IMR-90 (cell line): ENCODE measurements around the gene BRWD1. TPM values are rescaled to one million over a fixed set of nuclear protein-coding genes. Genes with fewer than 3 reads are reported as not detected.

Experiments used
- ATAC-seq: fragments of 200-7000 bp; cut with Tn5 transposase; 2 replicates; pipeline ENCODE4 v1.9.1; 2020; ENCODE audit warnings: low read depth, mild to moderate bottlenecking, moderate library complexity
- BruUV-seq: library from RNA; stranded (reverse); fragments of 400-500 nt; replicated peaks from 2 replicates; lab custom pipeline; 2021; lab: Mats Ljungman, UMichigan
- CTCF ChIA-PET: fragments of 300-600 bp; formaldehyde crosslinking; extraction: SDS; loops from one replicate; lab custom pipeline; 2021; ENCODE audit warnings: antibody characterized with exemption; lab: Yijun Ruan, JAX
- POLR2A ChIA-PET: fragments of 300-600 bp; sonication (Branson Sonifier 250); formaldehyde crosslinking; loops from one replicate; lab custom pipeline; 2022; ENCODE audit warnings: antibody characterized with exemption; ENCODE audit not compliant: unreplicated experiment; lab: Charles Lee
- DNase-seq: peaks from one replicate; pipeline ENCODE4 v3.0.0; 2013
- H2AFZ ChIP-seq: replicated peaks from 2 replicates; pipeline ENCODE3; 2013; ENCODE audit warnings: low read length, mild to moderate bottlenecking; ENCODE audit not compliant: poor library complexity
- H2AK5ac ChIP-seq: 2 replicates; pipeline ENCODE4 v1.6.1; 2013; ENCODE audit warnings: low read depth, low read length, inconsistent platforms
- H2AK9ac ChIP-seq: replicated peaks from 2 replicates; pipeline ENCODE3; 2013; ENCODE audit warnings: mild to moderate bottlenecking, low read depth, low read length, moderate library complexity; ENCODE audit not compliant: poor library complexity
- H2BK120ac ChIP-seq: 2 replicates; pipeline ENCODE4 v1.6.1; 2013; ENCODE audit warnings: low read depth, low read length, inconsistent platforms
- H2BK15ac ChIP-seq: 3 replicates; pipeline ENCODE4 v1.6.1; 2013; ENCODE audit warnings: low read depth, low read length, inconsistent platforms
- H2BK20ac ChIP-seq: 2 replicates; pipeline ENCODE4 v1.6.1; 2013; ENCODE audit warnings: low read depth, mild to moderate bottlenecking, inconsistent platforms, low read length, moderate library complexity
- H2BK5ac ChIP-seq: 2 replicates; pipeline ENCODE4 v1.6.1; 2013; ENCODE audit warnings: mild to moderate bottlenecking, low read depth, low read length, inconsistent platforms; ENCODE audit not compliant: poor library complexity, severe bottlenecking
- H3K14ac ChIP-seq: replicated peaks from 2 replicates; pipeline ENCODE4 v1.6.1; 2013; ENCODE audit warnings: low read depth, low read length, inconsistent platforms
- H3K18ac ChIP-seq: 2 replicates; pipeline ENCODE4 v1.6.1; 2013; ENCODE audit warnings: low read depth, low read length, control low read depth
- H3K23ac ChIP-seq: 2 replicates; pipeline ENCODE4 v1.6.1; 2013; ENCODE audit warnings: low read depth, low read length, inconsistent platforms
- H3K27ac ChIP-seq: 2 replicates; pipeline ENCODE4 v1.5.1; 2013; ENCODE audit warnings: mild to moderate bottlenecking, control low read depth, low read length; ENCODE audit not compliant: insufficient read depth
- H3K27me3 ChIP-seq: 2 replicates; pipeline ENCODE4 v1.6.1; 2013; ENCODE audit warnings: low read length; ENCODE audit not compliant: control insufficient read depth, insufficient read depth
- H3K36me3 ChIP-seq: 2 replicates; pipeline ENCODE4 v1.6.1; 2013; ENCODE audit warnings: low read length, mixed read lengths; ENCODE audit not compliant: control insufficient read depth, insufficient read depth
- H3K4ac ChIP-seq: 2 replicates; pipeline ENCODE4 v1.6.1; 2013; ENCODE audit warnings: low read depth, low read length, inconsistent platforms
- H3K4me1 ChIP-seq: 2 replicates; pipeline ENCODE4 v1.6.1; 2013; ENCODE audit warnings: low read length, mixed read lengths; ENCODE audit not compliant: control insufficient read depth, insufficient read depth
- H3K4me2 ChIP-seq: 2 replicates; pipeline ENCODE4 v1.6.1; 2013; ENCODE audit warnings: low read depth, mild to moderate bottlenecking, control low read depth, low read length, moderate library complexity
- H3K4me3 ChIP-seq: 2 replicates; pipeline ENCODE4 v1.5.1; 2013; ENCODE audit warnings: low read depth, mild to moderate bottlenecking, control low read depth, low read length, moderate library complexity; ENCODE audit not compliant: insufficient read depth
- H3K56ac ChIP-seq: 2 replicates; pipeline ENCODE4 v1.6.1; 2013; ENCODE audit warnings: low read length, inconsistent platforms; ENCODE audit not compliant: insufficient read depth; ENCODE audit errors: extremely low read depth
- H3K79me1 ChIP-seq, 2 experiments: 2 replicates each; pipeline ENCODE4 v1.6.1; 2013; ENCODE audit warnings: low read length in 2 of 2, inconsistent platforms in 1 of 2, low read depth in 1 of 2
- H3K9ac ChIP-seq: 2 replicates; pipeline ENCODE4 v1.6.1; 2013; ENCODE audit warnings: low read depth, low read length, control low read depth
- H3K9me1 ChIP-seq: 2 replicates; pipeline ENCODE4 v1.6.1; 2013; ENCODE audit warnings: low read length, inconsistent platforms; ENCODE audit not compliant: insufficient read depth
- H3K9me3 ChIP-seq: 2 replicates; pipeline ENCODE4 v1.6.1; 2013; ENCODE audit warnings: low read length; ENCODE audit not compliant: control insufficient read depth, insufficient read depth
- H4K20me1 ChIP-seq: 2 replicates; pipeline ENCODE4 v1.6.1; 2013; ENCODE audit warnings: low read length, inconsistent platforms; ENCODE audit not compliant: insufficient read depth
- H4K5ac ChIP-seq: 2 replicates; pipeline ENCODE4 v1.6.1; 2013; ENCODE audit warnings: mild to moderate bottlenecking, low read depth, low read length, control low read depth
- H4K8ac ChIP-seq, 2 experiments: 2 replicates each; pipeline ENCODE4 v1.6.1; 2013; ENCODE audit warnings: low read depth in 2 of 2, low read length in 2 of 2, control low read depth in 1 of 2, inconsistent platforms in 1 of 2
- H4K91ac ChIP-seq: 2 replicates; pipeline ENCODE4 v1.6.1; 2013; ENCODE audit warnings: low read depth, low read length, inconsistent platforms; ENCODE audit not compliant: insufficient read depth
- FOS ChIP-seq: fragments of 150-350 bp; IDR thresholded peaks from 2 replicates; pipeline ENCODE4 v1.6.1; 2016; ENCODE audit warnings: low read depth, low read length
- NFE2L2 ChIP-seq: fragments of 150-350 bp; IDR thresholded peaks from 2 replicates; pipeline ENCODE4 v1.6.1; 2016; ENCODE audit warnings: low read depth, mild to moderate bottlenecking, low read length
- RAD21 ChIP-seq: IDR thresholded peaks from 2 replicates; pipeline ENCODE4 v1.6.1; 2012; ENCODE audit warnings: low read length, improper control_type of control experiment
- WGBS, 2 experiments: methylation state at CpG; one replicate each; pipeline versions ENCODE4 v1.1.5 to v1.1.7; 2013; ENCODE audit warnings: missing lambda C conversion rate in 2 of 2; ENCODE audit not compliant: insufficient read length in 1 of 2; ENCODE audit errors: extremely low coverage in 2 of 2; 5-methylcytosine and 5-hydroxymethylcytosine counted together
- dilution Hi-C: fragments of 300-500 bp; cut with HindIII; formaldehyde crosslinking; loops from one replicate; pipeline ENCODE4 v1.14.3; 2018; ENCODE audit warnings: low sequenced_read_pairs; ENCODE audit not compliant: unreplicated experiment
- in situ Hi-C: fragments of 300-500 bp; cut with MboI; formaldehyde crosslinking; loops from 3 replicates; pipeline ENCODE4 v1.14.3; 2019; ENCODE audit warnings: low sequenced_read_pairs, inconsistent platforms, mixed read lengths
- intact Hi-C: fragments of 100-400 bp; cut with micrococcal nuclease; formaldehyde crosslinking; loops from 2 replicates; pipeline ENCODE4 v1.10.0; 2022
- polyA plus RNA-seq, 3 experiments: library from polyadenylated mRNA; depleted of rRNA; stranded (reverse); fragments of >200 nt; gene quantifications; 2 replicates each; pipeline ENCODE4 v1.2.3, GENCODE V29; 2012; ENCODE audit warnings: low replicate concordance in 1 of 3
- total RNA-seq: library from RNA; depleted of rRNA; stranded (reverse); fragments of >200 nt; gene quantifications from 2 replicates; pipeline ENCODE4 v1.2.3, GENCODE V29; 2012

BRWD1 gene
- total and polyA plus RNA-seq, 2 of the 4 experiments (the other 2 are of a cell fraction) = 6.7 to 28.7 TPM

- ChIA-PET POLR2A (no interaction called here), CTCF (no interaction called here)
- dilution Hi-C loops = no loop called here
These were observed 8.0 kb upstream of the BRWD1 start for GRCh38 chr21:39321424-39321823.

More at GRCh38 chr21:39321424-39321823, 8.0 kb upstream of the BRWD1 start:
- H3K9me3 ChIP-seq = no peaks in the 10 kb centered on the region
- peak overlapping the region; percentile 47 for H2AK9ac ChIP-seq
- H4K5ac ChIP-seq = peak overlapping the region; percentile 100
- H3K9me1 ChIP-seq = peaks cover 10% of the 10 kb centered on the region
- H2AK5ac ChIP-seq = peak overlapping the region; percentile 74; the same call in 1 of the 2 replicates
- H4K91ac ChIP-seq = peak overlapping the region; percentile 67; the same call in 1 of the 2 replicates
- peak overlapping the region; percentile 91 for H3K4ac ChIP-seq
- H2AFZ ChIP-seq = peak overlapping the region; percentile 58
- DNase-seq (peak; percentile 13), ATAC-seq (no peak; the same call in 1 of the 2 replicates)
- H4K8ac ChIP-seq = peak overlapping the region in 1 of 2 experiments; percentile 26; a peak in 1 of 4 replicates
- no peaks in the 10 kb centered on the region for H4K20me1 ChIP-seq
- H3K23ac ChIP-seq = 0 out of 2 replicates have a peak overlapping the region, but pooled peaks have one; percentile 14
- H3K4me3 ChIP-seq = no peak overlapping the region
- BruUV-seq = no TSS peak
- 0 out of 2 replicates have a peak overlapping the region, but pooled peaks have one; percentile 16 for H3K56ac ChIP-seq
- peak overlapping the region; percentile 94 for H2BK5ac ChIP-seq
- H2BK120ac ChIP-seq = peak overlapping the region; percentile 93
- no CpG with 5 or more reads among the region's 6 CpGs for WGBS, 2 experiments
- H3K4me1 ChIP-seq = peaks cover 20% of the 10 kb centered on the region
- TF ChIP-seq RAD21 (no peak), FOS (no peak), NFE2L2 (no peak)
- in situ Hi-C loops = no loop called here
- H2BK20ac ChIP-seq = peak overlapping the region; percentile 81; the same call in 1 of the 2 replicates
- no peaks in the 10 kb centered on the region for H3K79me1 ChIP-seq
- peak overlapping the region; percentile 100 for H3K18ac ChIP-seq
- H3K4me2 ChIP-seq = peak overlapping the region; percentile 74
- no peaks in the 10 kb centered on the region for H3K27me3 ChIP-seq
- no peaks in the 10 kb centered on the region for H3K36me3 ChIP-seq
- intact Hi-C loops = no loop called here
- H3K14ac ChIP-seq = peak overlapping the region; percentile 10; the same call in 1 of the 2 replicates
- peak overlapping the region; percentile 78; the same call in 1 of the 2 replicates for H3K27ac ChIP-seq
- no peak overlapping the region for H3K9ac ChIP-seq
- H2BK15ac ChIP-seq = peak overlapping the region; percentile 66; the same call in 1 of the 3 replicates
